Transverse colon (tissue), 3 donors: Measurements from ENCODE around the gene CLDN16.

Experiments used
- EP300 ChIP-seq: sonication (generic); formaldehyde crosslinking; IDR thresholded peaks from one replicate; pipeline ENCODE4 v1.6.1; 2017; ENCODE audit warnings: antibody characterized with exemption, low read depth
- TF ChIP-seq, protein P1 (sequence below), 5 experiments: fragments of 200-600 bp in 3 of 5; fragments of 450-650 bp in 2 of 5; sonication (generic) in 3 of 5; IDR thresholded peaks; 1 replicate in 2 of 5; 2 replicates in 3 of 5; pipeline ENCODE4 v1.5.1; 2016 to 2017; ENCODE audit warnings: antibody characterized with exemption in 5 of 5, inconsistent platforms in 3 of 5, mild to moderate bottlenecking in 2 of 5, moderate library complexity in 1 of 5

DNA sequence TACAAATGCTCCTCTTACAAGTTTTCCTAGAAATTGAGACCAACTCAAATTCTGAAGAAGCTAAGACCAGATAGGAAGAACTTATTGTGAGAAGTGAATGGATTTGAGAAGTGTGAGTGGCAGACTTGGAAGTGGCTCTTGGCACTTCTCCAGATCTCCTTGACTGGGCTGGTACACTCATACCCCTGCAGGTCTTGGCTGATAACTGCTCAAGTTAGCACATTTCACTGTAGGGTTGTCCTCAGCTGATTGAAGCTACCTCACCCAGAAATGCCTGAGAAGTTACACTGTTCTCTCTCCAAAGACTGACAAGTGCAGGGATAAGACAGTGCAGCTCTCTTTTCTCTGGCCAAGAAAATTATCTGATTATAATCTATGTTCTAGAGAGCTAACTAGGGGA, 49.2 kb upstream of the CLDN16 start:
- TF ChIP-seq, protein P1, sequence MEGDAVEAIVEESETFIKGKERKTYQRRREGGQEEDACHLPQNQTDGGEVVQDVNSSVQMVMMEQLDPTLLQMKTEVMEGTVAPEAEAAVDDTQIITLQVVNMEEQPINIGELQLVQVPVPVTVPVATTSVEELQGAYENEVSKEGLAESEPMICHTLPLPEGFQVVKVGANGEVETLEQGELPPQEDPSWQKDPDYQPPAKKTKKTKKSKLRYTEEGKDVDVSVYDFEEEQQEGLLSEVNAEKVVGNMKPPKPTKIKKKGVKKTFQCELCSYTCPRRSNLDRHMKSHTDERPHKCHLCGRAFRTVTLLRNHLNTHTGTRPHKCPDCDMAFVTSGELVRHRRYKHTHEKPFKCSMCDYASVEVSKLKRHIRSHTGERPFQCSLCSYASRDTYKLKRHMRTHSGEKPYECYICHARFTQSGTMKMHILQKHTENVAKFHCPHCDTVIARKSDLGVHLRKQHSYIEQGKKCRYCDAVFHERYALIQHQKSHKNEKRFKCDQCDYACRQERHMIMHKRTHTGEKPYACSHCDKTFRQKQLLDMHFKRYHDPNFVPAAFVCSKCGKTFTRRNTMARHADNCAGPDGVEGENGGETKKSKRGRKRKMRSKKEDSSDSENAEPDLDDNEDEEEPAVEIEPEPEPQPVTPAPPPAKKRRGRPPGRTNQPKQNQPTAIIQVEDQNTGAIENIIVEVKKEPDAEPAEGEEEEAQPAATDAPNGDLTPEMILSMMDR (IDR thresholded peaks at IDR 0.05): no peak
- no peak for TF ChIP-seq EP300
